ENCODE results near the gene RPAP2. TPM values are rescaled to one million over a fixed set of nuclear protein-coding genes. Genes with fewer than 3 reads are reported as not detected.

The RPAP2 gene
- total RNA-seq, 1 donor: 9.9 TPM

- no peak overlapping the region for H3K4me3 ChIP-seq (ENCODE audit: low read depth, low read length)
- no peak for DNase-seq (ENCODE audit: low read depth)
These were observed 64.1 kb downstream of the RPAP2 start for GRCh38 chr1:92362970-92363369.

DNA sequence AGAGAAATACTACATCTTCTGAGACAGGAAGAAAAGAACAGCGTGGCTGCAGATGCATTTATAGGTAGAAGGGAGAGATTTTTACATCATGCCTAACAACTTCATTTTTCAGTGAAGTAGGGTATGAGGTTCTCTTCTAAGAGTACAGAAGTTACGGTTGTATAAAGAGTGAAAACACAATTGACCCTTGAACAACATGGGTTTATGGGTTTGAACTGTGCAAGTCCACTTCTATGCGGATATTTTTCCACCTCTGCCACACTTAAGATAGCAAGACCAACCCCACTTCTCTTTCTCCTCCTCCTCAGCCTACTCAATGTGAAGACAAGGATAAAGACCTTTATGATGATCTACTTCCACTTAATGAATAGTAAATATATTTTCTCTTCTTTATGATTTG lies 64.5 kb downstream of the RPAP2 start:
- H3K4me3 ChIP-seq (ENCODE audit: low read depth, low read length): no peak overlapping the region
- TF ChIP-seq, protein P1, sequence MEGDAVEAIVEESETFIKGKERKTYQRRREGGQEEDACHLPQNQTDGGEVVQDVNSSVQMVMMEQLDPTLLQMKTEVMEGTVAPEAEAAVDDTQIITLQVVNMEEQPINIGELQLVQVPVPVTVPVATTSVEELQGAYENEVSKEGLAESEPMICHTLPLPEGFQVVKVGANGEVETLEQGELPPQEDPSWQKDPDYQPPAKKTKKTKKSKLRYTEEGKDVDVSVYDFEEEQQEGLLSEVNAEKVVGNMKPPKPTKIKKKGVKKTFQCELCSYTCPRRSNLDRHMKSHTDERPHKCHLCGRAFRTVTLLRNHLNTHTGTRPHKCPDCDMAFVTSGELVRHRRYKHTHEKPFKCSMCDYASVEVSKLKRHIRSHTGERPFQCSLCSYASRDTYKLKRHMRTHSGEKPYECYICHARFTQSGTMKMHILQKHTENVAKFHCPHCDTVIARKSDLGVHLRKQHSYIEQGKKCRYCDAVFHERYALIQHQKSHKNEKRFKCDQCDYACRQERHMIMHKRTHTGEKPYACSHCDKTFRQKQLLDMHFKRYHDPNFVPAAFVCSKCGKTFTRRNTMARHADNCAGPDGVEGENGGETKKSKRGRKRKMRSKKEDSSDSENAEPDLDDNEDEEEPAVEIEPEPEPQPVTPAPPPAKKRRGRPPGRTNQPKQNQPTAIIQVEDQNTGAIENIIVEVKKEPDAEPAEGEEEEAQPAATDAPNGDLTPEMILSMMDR (IDR thresholded peaks at IDR 0.05; ENCODE audit: insufficient read depth, low read depth, low read length): no peak
- DNase-seq (ENCODE audit: low read depth): no peak

More at GRCh38 chr1:92362970-92363369, 64.1 kb downstream of the RPAP2 start:
- TF ChIP-seq, protein P1 (IDR thresholded peaks at IDR 0.05; ENCODE audit: insufficient read depth, low read depth, low read length): no peak

DNA sequence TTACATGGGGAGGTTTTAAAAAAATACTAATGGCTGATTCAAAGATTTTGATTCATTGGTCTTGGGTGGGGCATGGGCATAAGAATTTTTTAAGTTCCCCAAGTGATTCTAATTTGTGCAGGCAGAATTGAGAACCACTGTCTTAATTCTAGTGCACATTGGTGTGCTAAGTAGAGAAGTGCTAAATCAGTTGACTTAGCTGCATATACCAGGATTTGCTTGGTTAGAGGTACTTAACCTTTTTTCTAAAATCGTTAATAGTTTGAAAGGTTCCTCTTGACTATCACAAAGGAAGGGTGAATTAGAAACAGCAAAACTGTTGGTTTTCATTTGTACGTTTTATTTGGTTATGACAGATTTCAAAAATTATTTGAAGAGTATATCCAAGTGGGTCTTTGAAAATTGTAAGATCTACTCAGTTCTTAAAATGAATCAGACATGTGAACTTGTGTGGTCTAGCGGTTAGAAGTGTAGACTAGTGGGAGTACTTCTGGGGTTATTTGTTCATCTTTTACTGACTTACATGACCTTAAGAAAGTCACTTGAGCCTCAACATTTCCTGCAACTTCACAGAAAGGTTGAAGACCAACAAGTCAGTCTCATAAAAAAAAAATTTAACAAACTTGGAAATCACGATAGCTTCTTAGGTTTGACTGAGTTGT lies 66.7 kb downstream of the RPAP2 start:
- no peak for DNase-seq (ENCODE audit: low read depth)
- H3K4me3 ChIP-seq (ENCODE audit: low read depth, low read length): no peak overlapping the region
- TF ChIP-seq, protein P1 (IDR thresholded peaks at IDR 0.05; ENCODE audit: insufficient read depth, low read depth, low read length): no peak

DNA sequence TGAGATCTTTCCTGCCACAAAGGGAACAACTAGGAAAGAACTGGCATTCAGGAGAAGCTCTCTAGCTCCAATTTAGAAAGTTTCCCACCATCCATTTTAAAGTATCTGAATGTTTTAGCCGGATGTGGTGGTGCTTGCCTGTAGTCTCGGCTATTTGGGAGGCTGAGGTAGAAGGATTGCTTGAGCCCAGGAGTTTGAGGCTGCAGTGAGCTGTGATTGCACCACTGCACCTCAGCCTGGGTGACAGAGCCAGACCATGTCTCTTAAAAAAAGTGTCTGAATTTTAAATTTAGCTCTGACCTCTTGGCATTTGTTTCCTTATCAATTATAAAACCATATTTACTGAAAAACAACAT lies 67.2 kb downstream of the RPAP2 start:
- no peak for DNase-seq (ENCODE audit: low read depth)
- TF ChIP-seq, protein P1 (IDR thresholded peaks at IDR 0.05; ENCODE audit: insufficient read depth, low read depth, low read length): no peak
- H3K4me3 ChIP-seq (ENCODE audit: low read depth, low read length): no peak overlapping the region

DNA sequence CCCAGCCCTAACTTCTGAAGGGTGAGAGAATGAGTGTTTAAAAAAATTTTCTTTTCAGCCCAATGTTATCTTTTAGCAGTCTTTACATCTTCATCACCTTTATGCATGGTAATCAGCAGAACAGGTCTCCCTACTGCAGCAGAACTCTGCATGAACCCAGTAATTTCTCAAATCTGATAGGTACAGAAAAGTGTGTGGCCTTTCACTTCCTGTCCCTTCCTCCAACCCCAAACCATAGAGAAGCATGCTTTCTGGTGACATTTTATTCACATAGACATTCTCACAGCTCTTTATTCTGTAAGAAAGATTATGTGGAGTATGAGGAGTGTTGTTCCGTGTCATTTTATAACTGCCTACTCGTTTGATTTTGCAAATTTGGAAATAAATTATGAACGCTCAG lies 68.6 kb downstream of the RPAP2 start:
- no peak for DNase-seq (ENCODE audit: low read depth)
- no peak overlapping the region for H3K4me3 ChIP-seq (ENCODE audit: low read depth, low read length)
- TF ChIP-seq, protein P1 (IDR thresholded peaks at IDR 0.05; ENCODE audit: insufficient read depth, low read depth, low read length): no peak

DNA sequence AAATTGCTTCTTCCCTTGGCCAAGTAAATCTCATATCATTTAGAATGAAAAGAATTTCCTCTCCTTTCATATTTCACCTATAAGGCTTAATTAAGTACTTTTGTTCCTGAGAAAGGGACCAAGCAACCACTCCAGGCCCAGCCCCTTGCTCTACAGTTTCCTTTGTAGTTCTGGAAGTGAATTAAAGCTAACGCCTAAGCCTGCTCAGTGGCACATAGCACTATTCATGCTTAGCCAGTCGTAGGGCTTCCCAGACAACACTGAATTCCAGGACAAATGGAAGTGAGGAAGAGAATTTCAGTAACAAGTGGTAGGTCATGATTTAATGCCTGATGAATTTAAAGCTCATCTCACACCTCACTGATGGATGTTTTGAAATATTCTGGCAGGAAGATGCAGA lies 73.3 kb downstream of the RPAP2 start:
- H3K4me3 ChIP-seq (ENCODE audit: low read depth, low read length): no peak overlapping the region
- TF ChIP-seq, protein P1 (IDR thresholded peaks at IDR 0.05; ENCODE audit: insufficient read depth, low read depth, low read length): no peak
- DNase-seq (ENCODE audit: low read depth): no peak

- TF ChIP-seq, protein P1 (IDR thresholded peaks at IDR 0.05; ENCODE audit: insufficient read depth, low read depth, low read length): no peak
- DNase-seq (ENCODE audit: low read depth): no peak
- H3K4me3 ChIP-seq (ENCODE audit: low read depth, low read length): no peak overlapping the region
These were observed 75.4 kb downstream of the RPAP2 start for GRCh38 chr1:92374223-92374622.

All from fibroblast of villous mesenchyme (primary cell).